ENCODE measurements around the gene EFNA3. TPM values are rescaled to one million over a fixed set of nuclear protein-coding genes. Genes with fewer than 3 reads are reported as not detected.

The EFNA3 gene
- total RNA-seq, 1 experiment from 2014 or later: 20.4 TPM

DNA sequence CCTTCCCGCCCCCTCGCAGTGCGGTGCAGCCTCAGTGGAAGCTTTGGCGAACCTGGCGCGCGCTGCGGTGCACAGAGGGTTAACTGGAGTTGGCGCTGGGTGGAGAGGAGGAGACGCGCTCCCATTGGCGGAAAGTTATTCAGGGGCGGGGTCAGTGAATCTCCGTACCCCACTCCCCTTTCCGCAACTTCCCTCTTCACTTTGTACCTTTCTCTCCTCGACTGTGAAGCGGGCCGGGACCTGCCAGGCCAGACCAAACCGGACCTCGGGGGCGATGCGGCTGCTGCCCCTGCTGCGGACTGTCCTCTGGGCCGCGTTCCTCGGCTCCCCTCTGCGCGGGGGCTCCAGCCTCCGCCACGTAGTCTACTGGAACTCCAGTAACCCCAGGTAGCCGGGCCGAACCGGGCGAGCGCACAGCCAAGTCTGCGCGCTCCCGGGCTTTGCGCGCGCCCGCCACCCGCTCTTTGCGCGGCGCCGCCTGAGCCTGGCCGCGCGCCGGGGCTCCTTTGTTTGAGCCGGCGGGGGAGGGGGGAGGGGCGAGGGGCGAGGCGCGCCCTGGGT, 15.0 kb upstream of the EFNA3 start, which contains the start of gene EFNA4:
Gene EFNA4 (plus strand): TSS at position 191 of the 561 bp plus-strand sequence. CDS start 84 bp downstream, at position 275.
- ATAC-seq: peak; percentile 79
- H4K20me1 ChIP-seq (ENCODE audit: insufficient read depth): no peaks in the 10 kb centered on the region
- H3K9ac ChIP-seq (ENCODE audit: low read length): peak within 1 kb of the TSS; percentile 72
- H3K27ac ChIP-seq (ENCODE audit: low read depth, low read length): peak within 1 kb of the TSS; percentile 93
- RAD21 ChIA-PET (ENCODE audit: low non-redundant PET in 1 of 2, low total read pairs in 2 of 2, uncharacterized antibody in 2 of 2, unreplicated experiment in 2 of 2): interaction anchor here in 1 of 2 experiments (1.2 to 2.3 kb wide), 2 partner anchors 15 to 21 kb away, joined by 4 to 9 read pairs; partner anchors contain the start of gene EFNA3
- no peaks in the 10 kb centered on the region for H3K9me3 ChIP-seq (ENCODE audit: control insufficient read depth in 1 of 2, insufficient read depth in 1 of 2, low read depth in 1 of 2, low read length in 2 of 2)
- peak; percentile 79 for DNase-seq (ENCODE audit: low read depth, low spot score)
- CTCF ChIA-PET: interaction anchor here (1.0 to 6.7 kb wide), 6 partner anchors 12 to 109 kb away, joined by 3 to 44 read pairs (median 6); partner anchors contain the start of genes EFNA3 and KRTCAP2
- H3K36me3 ChIP-seq (ENCODE audit: control insufficient read depth in 1 of 2, insufficient read depth in 2 of 2, low read length in 2 of 2): peaks cover 8 to 11% of the 10 kb centered on the region in 2 experiments; a peak in 3 of 4 replicates
- peak within 1 kb of the TSS; percentile 45 for H2AFZ ChIP-seq (ENCODE audit: low read depth, low read length, poor library complexity, severe bottlenecking)
- TF ChIP-seq TCF7L2 (IDR thresholded peaks at IDR 0.05; ENCODE audit: borderline replicate concordance, extremely low read depth, insufficient read depth, insufficient read length) (peak; percentile 18), POLR2AphosphoS5 (IDR thresholded peaks at IDR 0.05; ENCODE audit: low read depth, low read length) (peak; percentile 80), ELF1 (IDR thresholded peaks at IDR 0.05; ENCODE audit: borderline replicate concordance, low read depth) (no peak), SP1 (IDR thresholded peaks at IDR 0.05; ENCODE audit: low read depth) (peak; percentile 75), POLR2A (IDR thresholded peaks at IDR 0.05; ENCODE audit: borderline replicate concordance, extremely low read depth, insufficient read depth, insufficient read length) (peak; percentile 76), RAD21 (IDR thresholded peaks at IDR 0.05; ENCODE audit: low read depth) (no peak), JUND (IDR thresholded peaks at IDR 0.05) (no peak), SIN3A (IDR thresholded peaks at IDR 0.05; ENCODE audit: low read depth) (peak; percentile 55; the same call in 1 of the 2 replicates)
- TF ChIP-seq, protein P1, sequence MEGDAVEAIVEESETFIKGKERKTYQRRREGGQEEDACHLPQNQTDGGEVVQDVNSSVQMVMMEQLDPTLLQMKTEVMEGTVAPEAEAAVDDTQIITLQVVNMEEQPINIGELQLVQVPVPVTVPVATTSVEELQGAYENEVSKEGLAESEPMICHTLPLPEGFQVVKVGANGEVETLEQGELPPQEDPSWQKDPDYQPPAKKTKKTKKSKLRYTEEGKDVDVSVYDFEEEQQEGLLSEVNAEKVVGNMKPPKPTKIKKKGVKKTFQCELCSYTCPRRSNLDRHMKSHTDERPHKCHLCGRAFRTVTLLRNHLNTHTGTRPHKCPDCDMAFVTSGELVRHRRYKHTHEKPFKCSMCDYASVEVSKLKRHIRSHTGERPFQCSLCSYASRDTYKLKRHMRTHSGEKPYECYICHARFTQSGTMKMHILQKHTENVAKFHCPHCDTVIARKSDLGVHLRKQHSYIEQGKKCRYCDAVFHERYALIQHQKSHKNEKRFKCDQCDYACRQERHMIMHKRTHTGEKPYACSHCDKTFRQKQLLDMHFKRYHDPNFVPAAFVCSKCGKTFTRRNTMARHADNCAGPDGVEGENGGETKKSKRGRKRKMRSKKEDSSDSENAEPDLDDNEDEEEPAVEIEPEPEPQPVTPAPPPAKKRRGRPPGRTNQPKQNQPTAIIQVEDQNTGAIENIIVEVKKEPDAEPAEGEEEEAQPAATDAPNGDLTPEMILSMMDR (IDR thresholded peaks at IDR 0.05 in 2 of 3, conservative IDR thresholded peaks at IDR 0.05 in 1 of 3; ENCODE audit: borderline replicate concordance in 1 of 3, insufficient read depth in 1 of 3, low read depth in 2 of 3, low read length in 2 of 3): no peak
- H3K27me3 ChIP-seq (ENCODE audit: insufficient read depth, low read length): no peaks in the 10 kb centered on the region
- 0 out of 2 replicates have a peak, but pooled peaks cover 5% of the 10 kb centered on the region for H3K79me2 ChIP-seq (ENCODE audit: insufficient read depth, low read length)
- BruUV-seq (replicated peaks): no TSS peak
- no peaks in the 10 kb centered on the region for H3K9me2 ChIP-seq (ENCODE audit: insufficient read depth)
- peak within 1 kb of the TSS; percentile 95 for H3K4me2 ChIP-seq (ENCODE audit: low read length)
- H3K4me1 ChIP-seq (ENCODE audit: control insufficient read depth in 1 of 2, insufficient read depth in 2 of 2, low read length in 2 of 2): peaks cover 21 to 35% of the 10 kb centered on the region in 2 experiments
- POLR2A ChIA-PET: interaction anchor here (1.4 to 1.6 kb wide), 2 partner anchors 17 to 21 kb away, joined by 5 to 7 read pairs; no protein-coding TSS in a partner anchor
- H3K4me3 ChIP-seq (replicated peaks in 1 of 2; ENCODE audit: low read depth in 1 of 2, low read length in 2 of 2): peak within 1 kb of the TSS; percentile 77 to 84
- intact Hi-C loops (cut with micrococcal nuclease): loop anchor here (5.0 kb wide), 3 partner anchors 91 to 506 kb away; partner anchors contain the start of genes CKS1B, SHC1 and UBE2Q1

All from HCT116 (cell line).